ENCODE data around the gene HEATR9. TPM values are rescaled to one million over a fixed set of nuclear protein-coding genes. Genes with fewer than 3 reads are reported as not detected.

HEATR9 gene
- total RNA-seq (2022; extraction: Qiagen RNA extraction) = not detected in 5 replicates

GRCh38 chr17:35868737-35869136 lies at the start of gene HEATR9:
HEATR9 (minus strand) TSS chr17:35868891; CDS start chr17:35868742, 149 bp downstream.

GRCh38 chr17:35879773-35880654 lies 11.3 kb upstream of the HEATR9 start, which contains the start of gene CCL5:
CCL5 (minus strand) TSS chr17:35880360.

GRCh38 chr17:35808962-35809854 lies 59.5 kb downstream of the HEATR9 start, which contains the start of gene TAF15:
TAF15 (plus strand) TSS chr17:35809484; CDS start chr17:35809570, 86 bp downstream.

Other genes starting within 250 kb of the HEATR9 start
- gene RASL10B, start 137.3 kb downstream of the HEATR9 start, total RNA-seq (2022; extraction: Qiagen RNA extraction) = 0.15 to 0.37 TPM (median 0.20 TPM) in 5 replicates
- 0.11 to 0.14 TPM (median 0.12 TPM) in 4 of 5 replicates, not detected in the other for gene GAS2L2, start 115.7 kb downstream of the HEATR9 start, total RNA-seq (2022; extraction: Qiagen RNA extraction)
- 0.17 to 0.40 TPM (median 0.33 TPM) in 5 replicates for gene C17orf50, start 108.0 kb downstream of the HEATR9 start, total RNA-seq (2022; extraction: Qiagen RNA extraction)
- 4.9 to 8.8 TPM (median 7.5 TPM) in 5 replicates for gene MMP28, start 73.2 kb downstream of the HEATR9 start, total RNA-seq (2022; extraction: Qiagen RNA extraction)
- 206 to 236 TPM (median 230 TPM) in 5 replicates for gene TAF15, start 59.4 kb downstream of the HEATR9 start, total RNA-seq (2022; extraction: Qiagen RNA extraction)
- gene CCL5, start 11.5 kb upstream of the HEATR9 start, total RNA-seq (2022; extraction: Qiagen RNA extraction) = 0.80 to 1.7 TPM (median 1.2 TPM) in 5 replicates
- gene RDM1, start 61.9 kb upstream of the HEATR9 start, total RNA-seq (2022; extraction: Qiagen RNA extraction) = 2.2 to 3.3 TPM (median 2.6 TPM) in 5 replicates
- gene LYZL6, start 74.8 kb upstream of the HEATR9 start, total RNA-seq (2022; extraction: Qiagen RNA extraction) = not detected in 5 replicates
- gene CCL16, start 112.6 kb upstream of the HEATR9 start, total RNA-seq (2022; extraction: Qiagen RNA extraction) = not detected in 5 replicates
- gene CCL14, start 117.8 kb upstream of the HEATR9 start, total RNA-seq (2022; extraction: Qiagen RNA extraction) = not detected in 5 replicates
- 0.13 TPM in 1 of 5 replicates, not detected in the others for gene CCL15, start 132.7 kb upstream of the HEATR9 start, total RNA-seq (2022; extraction: Qiagen RNA extraction)
- gene CCL23, start 149.1 kb upstream of the HEATR9 start, total RNA-seq (2022; extraction: Qiagen RNA extraction) = not detected in 5 replicates
- 0.10 TPM in 1 of 5 replicates, not detected in the others for gene CCL18, start 195.4 kb upstream of the HEATR9 start, total RNA-seq (2022; extraction: Qiagen RNA extraction)
- not detected in 5 replicates for gene CCL3, start 221.3 kb upstream of the HEATR9 start, total RNA-seq (2022; extraction: Qiagen RNA extraction)
- gene CCL4, start 234.9 kb upstream of the HEATR9 start, total RNA-seq (2022; extraction: Qiagen RNA extraction) = 0.29 TPM in 1 of 5 replicates, not detected in the others

Data from A549 treated with dexamethasone at 1 μM for 4 hours (cell line).